22Rv1 (cell line): Measurements from ENCODE around the gene NRDE2.

Source experiments
- CTCF ChIP-seq: fragments of 450-650 bp; IDR thresholded peaks from 2 replicates; pipeline ENCODE4 v1.5.1; 2017; ENCODE audit warnings: mild to moderate bottlenecking
- ZFX ChIP-seq: fragments of 450-650 bp; IDR thresholded peaks from 2 replicates; pipeline ENCODE4 v1.6.1; 2017; ENCODE audit warnings: antibody characterized with exemption, borderline replicate concordance

- TF ChIP-seq CTCF (no peak), ZFX (no peak)
These were observed 56.8 kb downstream of the NRDE2 start for GRCh38 chr14:90274808-90275457.
